A549 (cell line): ENCODE measurements around the gene FAM9C. TPM values are rescaled to one million over a fixed set of nuclear protein-coding genes. Genes with fewer than 3 reads are reported as not detected.
A peak's percentile ranks its signal among the peaks of the same experiment; 100 is the strongest.

Experiments
- ATAC-seq, 2 experiments: fragments of 200-7000 bp in 1 of 2; fragments of >200 bp in 1 of 2; cut with Nextera tagmentation in 1 of 2; cut with Tn5 transposase in 1 of 2; 3 replicates each; pipeline versions ENCODE4 v1.8.0 to v1.9.1; 2018 to 2020; ENCODE audit warnings: mild to moderate bottlenecking in 1 of 2, moderate library complexity in 1 of 2
- CTCF ChIA-PET: fragments of 300-600 bp; sonication (Branson Sonifier 250); formaldehyde crosslinking; extraction: SDS; loops from one replicate; lab custom pipeline; 2021; ENCODE audit warnings: antibody characterized with exemption, inconsistent platforms; lab: Yijun Ruan, JAX
- POLR2A ChIA-PET: fragments of 350-600 bp; formaldehyde crosslinking; extraction: SDS; loops from one replicate; lab custom pipeline; 2021; ENCODE audit warnings: antibody characterized with exemption, inconsistent platforms; lab: Yijun Ruan, JAX
- DNase-seq, 2 experiments: peaks; one replicate each; pipeline versions ENCODE4 v3.0.0 to v3.0.0-alpha.2; 2011 to 2016; ENCODE audit warnings: low read depth in 1 of 2, low spot score in 1 of 2
- FAIRE-seq: peaks from 2 replicates; lab custom pipeline; 2011; peaks lifted over from hg19 to GRCh38; lab: Jason Lieb, UNC
- H3K27ac ChIP-seq, 2 experiments: fragments of >200 bp; sonication (Bioruptor Twin); formaldehyde crosslinking; 3 replicates each; pipeline ENCODE4 v1.5.1; 2016 to 2017
- H3K4me1 ChIP-seq: fragments of >200 bp; sonication (Bioruptor Twin); formaldehyde crosslinking; 3 replicates; pipeline ENCODE4 v1.6.1; 2016
- H3K4me2 ChIP-seq: fragments of >200 bp; sonication (Bioruptor Twin); formaldehyde crosslinking; 3 replicates; pipeline ENCODE4 v1.6.1; 2016
- H3K4me3 ChIP-seq: fragments of >200 bp; sonication (Bioruptor Twin); formaldehyde crosslinking; 3 replicates; pipeline ENCODE4 v1.5.1; 2016
- H3K9me3 ChIP-seq: fragments of >200 bp; sonication (Bioruptor Twin); formaldehyde crosslinking; 3 replicates; pipeline ENCODE4 v1.6.1; 2016
- ATOH8 ChIP-seq: fragments of 250-450 bp; sonication (Bioruptor Pico); IDR thresholded peaks from 2 replicates; pipeline ENCODE4 v1.5.0; 2020; ENCODE audit warnings: low read depth, mild to moderate bottlenecking, moderate library complexity
- CBX2 ChIP-seq: fragments of 200-600 bp; sonication (generic); IDR thresholded peaks from 2 replicates; pipeline ENCODE4 v1.6.1; 2016; ENCODE audit warnings: low read depth, mild to moderate bottlenecking, borderline replicate concordance
- CBX8 ChIP-seq: fragments of 200-600 bp; sonication (generic); IDR thresholded peaks from 2 replicates; pipeline ENCODE4 v1.6.1; 2016
- CTCF ChIP-seq: fragments of >200 bp; sonication (Bioruptor Twin); formaldehyde crosslinking; IDR thresholded peaks from 3 replicates; pipeline ENCODE4 v1.5.1; 2016
- E2F6 ChIP-seq: IDR thresholded peaks from 2 replicates; pipeline ENCODE4 v1.6.1; 2012; ENCODE audit warnings: low read depth, borderline replicate concordance
- EHF ChIP-seq: fragments of 250-450 bp; sonication (Bioruptor Pico); IDR thresholded peaks from 2 replicates; pipeline ENCODE4 v1.5.0; 2020; ENCODE audit warnings: mild to moderate bottlenecking
- ELK1 ChIP-seq: fragments of 150-350 bp; IDR thresholded peaks from 2 replicates; pipeline ENCODE4 v1.6.1; 2014; ENCODE audit warnings: low read depth, mild to moderate bottlenecking, low read length
- FOSB ChIP-seq: fragments of 250-450 bp; sonication (Bioruptor Pico); IDR thresholded peaks from 2 replicates; pipeline ENCODE4 v1.5.0; 2020; ENCODE audit warnings: mild to moderate bottlenecking, moderate library complexity
- FOSL2 ChIP-seq, 2 experiments: fragments of 450-650 bp in 1 of 2; fragments of >200 bp in 1 of 2; sonication (Bioruptor Twin) in 1 of 2; formaldehyde crosslinking; IDR thresholded peaks; 2 replicates each; pipeline versions ENCODE4 v1.5.0 to v1.6.1; 2016 to 2020; ENCODE audit warnings: mild to moderate bottlenecking in 1 of 2, moderate library complexity in 1 of 2
- FOXS1 ChIP-seq: fragments of 250-450 bp; sonication (Bioruptor Pico); IDR thresholded peaks from 2 replicates; pipeline ENCODE4 v1.5.0; 2020; ENCODE audit warnings: mild to moderate bottlenecking, moderate library complexity
- HEYL ChIP-seq: fragments of 250-450 bp; sonication (Bioruptor Pico); IDR thresholded peaks from 2 replicates; pipeline ENCODE4 v1.8.0; 2021; ENCODE audit warnings: mild to moderate bottlenecking, moderate library complexity
- HOXB13 ChIP-seq: fragments of 250-450 bp; sonication (Bioruptor Pico); IDR thresholded peaks from 2 replicates; pipeline ENCODE4 v1.5.0; 2020; ENCODE audit warnings: low read depth, mild to moderate bottlenecking, moderate library complexity
- KDM1A ChIP-seq: fragments of 200-600 bp; sonication (generic); IDR thresholded peaks from 2 replicates; pipeline ENCODE4 v1.6.1; 2016; ENCODE audit warnings: low read depth, mild to moderate bottlenecking
- KDM5A ChIP-seq: fragments of 200-600 bp; sonication (generic); IDR thresholded peaks from 2 replicates; pipeline ENCODE4 v1.6.1; 2016; ENCODE audit warnings: antibody characterized with exemption, mild to moderate bottlenecking
- MAFK ChIP-seq: fragments of 450-650 bp; IDR thresholded peaks from 2 replicates; pipeline ENCODE4 v1.6.1; 2014; ENCODE audit not compliant: partially characterized antibody
- MAX ChIP-seq: IDR thresholded peaks from 2 replicates; pipeline ENCODE4 v1.6.1; 2012
- NPAS2 ChIP-seq: fragments of 250-450 bp; sonication (Bioruptor Pico); IDR thresholded peaks from 2 replicates; pipeline ENCODE4 v1.8.0; 2022; ENCODE audit warnings: mild to moderate bottlenecking, moderate library complexity, borderline replicate concordance
- PBX3 ChIP-seq: IDR thresholded peaks from 2 replicates; pipeline ENCODE4 v1.6.1; 2012
- PHF8 ChIP-seq: fragments of 200-600 bp; sonication (generic); IDR thresholded peaks from 2 replicates; pipeline ENCODE4 v1.6.1; 2016; ENCODE audit warnings: low read depth, mild to moderate bottlenecking, antibody characterized with exemption, moderate library complexity, borderline replicate concordance
- RAD21 ChIP-seq, 2 experiments: fragments of >200 bp in 1 of 2; sonication (Bioruptor Twin) in 1 of 2; formaldehyde crosslinking in 1 of 2; IDR thresholded peaks in 1 of 2; conservative IDR thresholded peaks in 1 of 2; 2 replicates in 1 of 2; 3 replicates in 1 of 2; pipeline ENCODE4 v1.6.1; 2012 to 2018; ENCODE audit warnings: inconsistent platforms in 1 of 2
- RARB ChIP-seq: fragments of 250-450 bp; sonication (Bioruptor Pico); IDR thresholded peaks from 2 replicates; pipeline ENCODE4 v1.8.0; 2021; ENCODE audit warnings: mild to moderate bottlenecking, moderate library complexity
- RCOR1 ChIP-seq: fragments of 150-350 bp; IDR thresholded peaks from 2 replicates; pipeline ENCODE4 v1.6.1; 2014; ENCODE audit warnings: antibody characterized with exemption, low read length, low read depth
- SMC3 ChIP-seq: fragments of >200 bp; sonication (Bioruptor Twin); formaldehyde crosslinking; IDR thresholded peaks from 3 replicates; pipeline ENCODE4 v1.6.1; 2018; ENCODE audit warnings: inconsistent platforms
- USF2 ChIP-seq: fragments of 450-650 bp; IDR thresholded peaks from 2 replicates; pipeline ENCODE4 v1.6.1; 2014; ENCODE audit warnings: antibody characterized with exemption
- ZC3H11A ChIP-seq: fragments of 450-650 bp; IDR thresholded peaks from 2 replicates; pipeline ENCODE4 v1.6.1; 2014; ENCODE audit warnings: antibody characterized with exemption, mild to moderate bottlenecking
- ZFP36 ChIP-seq: fragments of 450-650 bp; IDR thresholded peaks from 2 replicates; pipeline ENCODE4 v1.6.1; 2014; ENCODE audit warnings: borderline replicate concordance; ENCODE audit not compliant: partially characterized antibody
- ZNF302 ChIP-seq: fragments of 250-450 bp; sonication (Bioruptor Pico); IDR thresholded peaks from 2 replicates; pipeline ENCODE4 v1.9.0; 2021; ENCODE audit warnings: inconsistent platforms, mild to moderate bottlenecking, moderate library complexity
- WGBS: methylation state at CpG from one replicate; pipeline ENCODE4 v1.1.6; 2017; ENCODE audit errors: missing lambda C conversion rate; 5-methylcytosine and 5-hydroxymethylcytosine counted together
- polyA plus RNA-seq, 4 experiments: library from polyadenylated mRNA; depleted of rRNA in 3 of 4; stranded (reverse); fragments of >200 nt; fragmentation: RNase III in 1 of 4; extraction: RNeasy Plus Mini Kit Qiagen cat#74134 plus additional on column Dnase treatment in 1 of 4; gene quantifications; 2 replicates in 3 of 4; 3 replicates in 1 of 4; pipeline ENCODE4 v1.2.3, GENCODE V29; 2011 to 2017

The FAM9C gene
- polyA plus RNA-seq, 2 of the 4 experiments (the other 2 are of a cell fraction): 0.03 TPM; not detected in 1

- no peak overlapping the region for H3K4me3 ChIP-seq
- ATAC-seq (no peak), FAIRE-seq (peak; percentile 76), DNase-seq (no peak)
- H3K4me2 ChIP-seq: peak overlapping the region; percentile 61
- ChIA-PET POLR2A (no interaction called here), CTCF (interaction anchor here (0.8 to 1.1 kb wide), 2 partner anchors 10 to 24 kb away, joined by 3 to 4 read pairs; no protein-coding TSS in a partner anchor)
- peaks cover 62% of the 10 kb centered on the region for H3K4me1 ChIP-seq
- no peak for TF ChIP-seq ZFP36
- no peak for TF ChIP-seq PBX3
- no peak for TF ChIP-seq RCOR1
- no peak for TF ChIP-seq RAD21 (conservative IDR thresholded peaks at IDR 0.05 in 1 of 2, IDR thresholded peaks at IDR 0.05 in 1 of 2)
- TF ChIP-seq RARB (CRISPR knock-in tag): no peak
- TF ChIP-seq CTCF: no peak
- TF ChIP-seq HEYL (CRISPR knock-in tag): no peak
- TF ChIP-seq FOSB (CRISPR knock-in tag): no peak
- TF ChIP-seq EHF (CRISPR knock-in tag): no peak
- TF ChIP-seq USF2: no peak
- TF ChIP-seq FOXS1: no peak
- no peak for TF ChIP-seq CBX2
- no peak for TF ChIP-seq MAFK
- 92% methylated on average over 3 of the region's 3 CpGs for WGBS
- H3K9me3 ChIP-seq: no peaks in the 10 kb centered on the region
- peak overlapping the region; percentile 61 to 86; a peak in 5 of 6 replicates for H3K27ac ChIP-seq
Measured at GRCh38 chrX:13008851-13009250, 35.6 kb downstream of the FAM9C start.

GRCh38 chrX:13008189-13008533 lies 36.3 kb downstream of the FAM9C start:
- no peak for FAIRE-seq
- TF ChIP-seq USF2 (no peak), NPAS2 (CRISPR knock-in tag) (no peak), ATOH8 (CRISPR knock-in tag) (no peak), CBX2 (no peak), ZC3H11A (no peak), RARB (CRISPR knock-in tag) (no peak), CBX8 (no peak), HOXB13 (no peak), E2F6 (no peak), MAX (no peak), SMC3 (no peak), KDM1A (no peak), RAD21 (conservative IDR thresholded peaks at IDR 0.05 in 1 of 2, IDR thresholded peaks at IDR 0.05 in 1 of 2) (no peak), ELK1 (no peak), FOSL2 (IDR thresholded peaks at IDR 0.05) (no peak), FOSL2 (CRISPR knock-in tag; IDR thresholded peaks at IDR 0.05) (no peak), ZNF302 (CRISPR knock-in tag) (no peak), KDM5A (no peak), PHF8 (no peak)
- ChIA-PET CTCF (interaction anchor here (1.6 kb wide), 1 partner anchor 10 kb away, joined by 5 read pairs; no protein-coding TSS in a partner anchor), POLR2A (no interaction called here)
- Histone ChIP-seq H3K4me1 (peaks cover 56% of the 10 kb centered on the region), H3K9me3 (no peaks in the 10 kb centered on the region), H3K4me2 (peak overlapping the region; percentile 61), H3K4me3 (no peak overlapping the region), H3K27ac (peak overlapping the region; percentile 61 to 86)
- peak in 1 of 2 experiments; percentile 72; a peak in 3 of 6 replicates for ATAC-seq
- DNase-seq: no peak
- WGBS: 3% methylated on average over 2 of the region's 2 CpGs
